H1 (cell line): ENCODE results near the gene PLG. TPM values are rescaled to one million over a fixed set of nuclear protein-coding genes. Genes with fewer than 3 reads are reported as not detected.

Experiments used
- ATF3 ChIP-seq: IDR thresholded peaks from 2 replicates; pipeline ENCODE4 v1.6.1; 2011; ENCODE audit warnings: low read depth, mild to moderate bottlenecking, low read length; ENCODE audit not compliant: insufficient read depth
- CBX5 ChIP-seq: fragments of 300-800, 300-1000 bp; sonication (generic); IDR thresholded peaks from 2 replicates; pipeline ENCODE4 v1.7.1; 2016; ENCODE audit warnings: antibody characterized with exemption, low read length, low read depth
- CHD7 ChIP-seq: fragments of 300-600 bp; sonication (generic); IDR thresholded peaks from 2 replicates; pipeline ENCODE4 v1.7.1; 2012; ENCODE audit warnings: low read length, moderate library complexity, mild to moderate bottlenecking, inconsistent platforms; ENCODE audit not compliant: insufficient replicate concordance
- CREB1 ChIP-seq: IDR thresholded peaks from 2 replicates; pipeline ENCODE4 v1.6.1; 2012; ENCODE audit warnings: inconsistent platforms
- EZH2 ChIP-seq: fragments of 200-600 bp; sonication (generic); IDR thresholded peaks from 2 replicates; pipeline ENCODE4 v1.7.1; 2012; ENCODE audit warnings: low read depth, mild to moderate bottlenecking, moderate library complexity, low read length, inconsistent platforms; ENCODE audit not compliant: severe bottlenecking
- FOSL1 ChIP-seq: IDR thresholded peaks from 2 replicates; pipeline ENCODE4 v1.6.1; 2011; ENCODE audit warnings: mild to moderate bottlenecking, low read depth, low read length, moderate library complexity; ENCODE audit not compliant: insufficient read depth
- HDAC2 ChIP-seq, 2 experiments: fragments of 300-600 bp in 1 of 2; sonication (generic) in 1 of 2; IDR thresholded peaks; 2 replicates each; pipeline ENCODE4 v1.6.1; 2011 to 2012; ENCODE audit warnings: low read depth in 2 of 2, low read length in 2 of 2, mild to moderate bottlenecking in 2 of 2, moderate library complexity in 2 of 2, borderline replicate concordance in 1 of 2, inconsistent platforms in 1 of 2
- RAD21 ChIP-seq, 2 experiments: IDR thresholded peaks in 1 of 2; conservative IDR thresholded peaks in 1 of 2; 2 replicates each; pipeline ENCODE4 v1.6.1; 2011; ENCODE audit warnings: low read depth in 2 of 2, low read length in 2 of 2, improper control_type of control experiment in 1 of 2, inconsistent platforms in 1 of 2, mild to moderate bottlenecking in 1 of 2, moderate library complexity in 1 of 2
- SIN3A ChIP-seq, 2 experiments: IDR thresholded peaks in 1 of 2; conservative IDR thresholded peaks in 1 of 2; 2 replicates each; pipeline ENCODE4 v1.6.1; 2011 to 2012; ENCODE audit warnings: low read length in 2 of 2, improper control_type of control experiment in 1 of 2, low read depth in 1 of 2, mild to moderate bottlenecking in 1 of 2
- SRF ChIP-seq: IDR thresholded peaks from 2 replicates; pipeline ENCODE4 v1.6.1; 2011; ENCODE audit warnings: mild to moderate bottlenecking, low read depth, low read length, moderate library complexity
- TAF1 ChIP-seq: IDR thresholded peaks from 2 replicates; pipeline ENCODE4 v1.6.1; 2011; ENCODE audit warnings: mild to moderate bottlenecking, low read depth, low read length
- polyA plus RNA-seq, 7 experiments: library from polyadenylated mRNA; depleted of rRNA in 3 of 7; stranded (reverse) in 5 of 7; unstranded in 2 of 7; fragments of >200 nt in 5 of 7; fragments of 200-250 nt in 2 of 7; gene quantifications; 1 replicate in 5 of 7; 2 replicates in 1 of 7; 4 replicates in 1 of 7; pipeline versions ENCODE4 v1.2.1 to v1.2.3, GENCODE V29; 2011 to 2013; ENCODE audit warnings: missing spikeins in 2 of 7, mixed read lengths in 2 of 7
- total RNA-seq: library from RNA; stranded (reverse); fragmentation: NEBNext Ultra II Directional; extraction: Animal tissue kit (Norgen Biotek cat#: 25700); gene quantifications from 2 replicates; pipeline ENCODE4 v1.2.1, GENCODE V29; 2021

The PLG gene
- total and polyA plus RNA-seq, 2 of the 8 experiments (the other 6 are each of a cell fraction or from before 2014, with no cell fraction given), result not detected

GRCh38 chr6:160766657-160766988 lies 64.6 kb downstream of the PLG start (continued):
- no peak for TF ChIP-seq CHD7
- TF ChIP-seq SRF, result no peak
- no peak for TF ChIP-seq HDAC2 (IDR thresholded peaks at IDR 0.05; ENCODE audit: borderline replicate concordance in 1 of 2, low read depth in 2 of 2, low read length in 2 of 2)
- TF ChIP-seq CREB1, result no peak
- TF ChIP-seq SIN3A (conservative IDR thresholded peaks at IDR 0.05 in 1 of 2, IDR thresholded peaks at IDR 0.05 in 1 of 2; ENCODE audit: low read depth in 1 of 2, low read length in 2 of 2), result no peak
- no peak for TF ChIP-seq CBX5
- no peak for TF ChIP-seq ATF3
- TF ChIP-seq TAF1, result no peak
- no peak for TF ChIP-seq FOSL1
- no peak for TF ChIP-seq RAD21 (IDR thresholded peaks at IDR 0.05 in 1 of 2, conservative IDR thresholded peaks at IDR 0.05 in 1 of 2; ENCODE audit: low read depth in 2 of 2, low read length in 2 of 2)
- no peak for TF ChIP-seq EZH2
